Brain microvascular endothelial cell (primary cell): ENCODE data around the gene SPOCK2.

Source experiments
- DNase-seq: peaks from one replicate; pipeline ENCODE4 v3.0.0-alpha.2; 2020
- H3K27ac ChIP-seq: fragments of 250-450 bp; sonication (Bioruptor Pico); 2 replicates; pipeline ENCODE4 v1.5.1; 2020; ENCODE audit warnings: mild to moderate bottlenecking, moderate library complexity
- H3K27me3 ChIP-seq: fragments of 250-450 bp; sonication (Bioruptor Pico); replicated peaks from 2 replicates; pipeline ENCODE4 v1.5.1; 2020; ENCODE audit warnings: mild to moderate bottlenecking
- H3K36me3 ChIP-seq: fragments of 250-450 bp; sonication (Bioruptor Pico); replicated peaks from 2 replicates; pipeline ENCODE4 v1.5.1; 2020; ENCODE audit warnings: mild to moderate bottlenecking
- H3K4me3 ChIP-seq: 2 replicates; pipeline ENCODE4 v1.5.1; 2011; ENCODE audit warnings: low read depth, mild to moderate bottlenecking, control low read depth, low read length, moderate library complexity
- in situ Hi-C: cut with HindIII; loops from 2 replicates; pipeline ENCODE4 v1.10.0; 2017; ENCODE audit warnings: low sequenced_read_pairs, low pct_ligation_motif_present
- TF ChIP-seq, protein P1 (sequence below): IDR thresholded peaks from 2 replicates; pipeline ENCODE4 v1.5.1; 2011; ENCODE audit warnings: low read depth, mild to moderate bottlenecking, moderate library complexity, low read length, control low read depth, inconsistent platforms; ENCODE audit errors: missing control alignments

The SPOCK2 gene

GRCh38 chr10:72094574-72094973 is 6.2 kb upstream of the SPOCK2 start:
- no peaks in the 10 kb centered on the region for H3K27me3 ChIP-seq
- H3K27ac ChIP-seq, result no peak overlapping the region
- H3K36me3 ChIP-seq, result no peaks in the 10 kb centered on the region
- TF ChIP-seq, protein P1, sequence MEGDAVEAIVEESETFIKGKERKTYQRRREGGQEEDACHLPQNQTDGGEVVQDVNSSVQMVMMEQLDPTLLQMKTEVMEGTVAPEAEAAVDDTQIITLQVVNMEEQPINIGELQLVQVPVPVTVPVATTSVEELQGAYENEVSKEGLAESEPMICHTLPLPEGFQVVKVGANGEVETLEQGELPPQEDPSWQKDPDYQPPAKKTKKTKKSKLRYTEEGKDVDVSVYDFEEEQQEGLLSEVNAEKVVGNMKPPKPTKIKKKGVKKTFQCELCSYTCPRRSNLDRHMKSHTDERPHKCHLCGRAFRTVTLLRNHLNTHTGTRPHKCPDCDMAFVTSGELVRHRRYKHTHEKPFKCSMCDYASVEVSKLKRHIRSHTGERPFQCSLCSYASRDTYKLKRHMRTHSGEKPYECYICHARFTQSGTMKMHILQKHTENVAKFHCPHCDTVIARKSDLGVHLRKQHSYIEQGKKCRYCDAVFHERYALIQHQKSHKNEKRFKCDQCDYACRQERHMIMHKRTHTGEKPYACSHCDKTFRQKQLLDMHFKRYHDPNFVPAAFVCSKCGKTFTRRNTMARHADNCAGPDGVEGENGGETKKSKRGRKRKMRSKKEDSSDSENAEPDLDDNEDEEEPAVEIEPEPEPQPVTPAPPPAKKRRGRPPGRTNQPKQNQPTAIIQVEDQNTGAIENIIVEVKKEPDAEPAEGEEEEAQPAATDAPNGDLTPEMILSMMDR, result no peak
- in situ Hi-C loops, result no loop called here
- no peak for DNase-seq
- no peak overlapping the region for H3K4me3 ChIP-seq

DNA sequence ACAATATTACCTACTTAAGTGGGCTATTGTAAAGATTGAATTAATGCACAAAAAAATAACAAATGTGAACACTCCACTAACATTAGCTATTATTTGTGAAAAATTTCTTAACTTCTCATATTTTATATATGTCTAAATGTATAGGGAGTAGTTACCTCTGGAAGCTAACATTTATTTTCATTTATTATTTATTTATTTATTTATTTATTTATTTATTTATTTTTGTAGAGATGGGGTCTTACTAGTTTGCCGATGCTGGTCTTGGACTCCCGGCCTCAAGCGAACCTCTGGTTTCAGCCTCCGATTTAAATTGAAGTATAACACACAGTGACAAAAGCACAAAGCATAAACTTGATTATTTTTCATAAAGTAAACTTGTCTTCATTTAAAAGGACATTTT is 5.1 kb upstream of the SPOCK2 start:
- TF ChIP-seq, protein P1, result no peak
- Histone ChIP-seq H3K27me3 (peaks cover 5% of the 10 kb centered on the region), H3K36me3 (no peaks in the 10 kb centered on the region), H3K4me3 (no peak overlapping the region), H3K27ac (no peak overlapping the region)
- DNase-seq, result no peak
- in situ Hi-C loops, result no loop called here

DNA sequence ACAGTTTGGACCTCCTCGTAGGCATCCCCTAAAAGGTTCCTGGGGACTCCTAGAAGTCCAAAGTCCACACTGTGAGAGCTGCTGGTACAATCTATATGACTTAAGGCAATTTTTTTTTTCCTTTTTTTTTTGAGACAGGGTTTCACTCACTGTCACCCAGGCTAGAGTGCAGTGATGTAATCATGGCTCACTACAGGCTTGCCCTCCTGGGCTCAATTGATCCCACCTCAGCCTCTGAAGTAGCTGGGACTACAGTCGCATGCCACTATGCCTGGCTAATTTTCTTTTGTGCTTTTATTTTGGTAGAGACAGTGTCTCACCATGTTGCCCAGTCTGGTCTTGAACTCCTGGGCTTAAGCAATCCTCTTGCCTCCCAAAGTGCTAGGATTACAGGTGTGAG is 4.6 kb upstream of the SPOCK2 start:
- no peak for DNase-seq
- in situ Hi-C loops, result no loop called here
- peaks cover 7% of the 10 kb centered on the region for H3K27me3 ChIP-seq
- no peaks in the 10 kb centered on the region for H3K36me3 ChIP-seq
- no peak overlapping the region for H3K4me3 ChIP-seq
- no peak overlapping the region for H3K27ac ChIP-seq
- TF ChIP-seq, protein P1, result no peak

GRCh38 chr10:72092171-72092924 is 4.0 kb upstream of the SPOCK2 start:
- DNase-seq, result no peak
- Histone ChIP-seq H3K36me3 (no peaks in the 10 kb centered on the region), H3K27ac (no peak overlapping the region), H3K27me3 (peaks cover 13% of the 10 kb centered on the region), H3K4me3 (no peak overlapping the region)
- in situ Hi-C loops, result no loop called here
- TF ChIP-seq, protein P1, result no peak

- H3K4me3 ChIP-seq, result no peak overlapping the region
- no peak overlapping the region for H3K27ac ChIP-seq
- in situ Hi-C loops, result no loop called here
These were observed 2.0 kb upstream of the SPOCK2 start for GRCh38 chr10:72090326-72090725.

More at GRCh38 chr10:72090326-72090725, 2.0 kb upstream of the SPOCK2 start:
- H3K27me3 ChIP-seq, result peaks cover 22% of the 10 kb centered on the region
- no peak for DNase-seq
- TF ChIP-seq, protein P1, result no peak
- H3K36me3 ChIP-seq, result no peaks in the 10 kb centered on the region
